Inflammatory macrophage treated with lipopolysaccharide for 1 hour (primary cell): ENCODE results near the gene TMCC1.
A peak's percentile ranks its signal among the peaks of the same experiment; 100 is the strongest.
"Not testable (repeated sequence)": the region's sequence is repeated elsewhere in the genome, so short reads cannot be mapped to it uniquely, and the experiment has no call there.

ENCODE experiments used
- DNase-seq, 2 donors: peaks; one replicate each; pipeline ENCODE4 v3.0.0-alpha.2; 2020 to 2022

Gene TMCC1

DNA sequence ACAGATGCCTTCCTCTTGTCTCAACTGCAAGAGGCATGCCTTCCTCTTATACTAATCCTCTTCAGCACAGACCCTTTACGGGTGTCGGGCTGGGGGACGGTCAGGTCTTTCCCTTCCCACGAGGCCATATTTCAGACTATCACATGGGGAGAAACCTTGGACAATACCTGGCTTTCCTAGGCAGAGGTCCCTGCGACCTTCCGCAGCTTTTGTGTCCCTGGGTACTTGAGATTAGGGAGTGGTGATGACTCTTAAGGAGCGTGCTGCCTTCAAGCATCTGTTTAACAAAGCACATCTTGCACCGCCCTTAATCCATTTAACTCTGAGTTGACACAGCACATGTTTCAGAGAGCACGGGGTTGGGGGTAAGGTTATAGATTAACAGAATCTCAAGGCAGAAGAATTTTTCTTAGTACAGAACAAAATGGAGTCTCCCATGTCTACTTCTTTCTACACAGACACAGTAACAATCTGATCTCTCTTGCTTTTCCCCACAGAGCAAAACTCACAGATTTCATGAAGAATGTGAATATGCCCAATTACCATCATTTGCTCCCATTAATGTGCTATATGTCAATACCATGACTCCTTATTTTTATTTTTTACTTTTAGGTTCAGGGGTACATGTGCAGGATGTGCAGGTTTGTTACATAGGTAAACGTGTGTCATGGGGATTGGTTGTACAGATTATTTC, 251.8 kb downstream of the TMCC1 start:
- not testable (repeated sequence) for DNase-seq

GRCh38 chr3:129640985-129641384, 252.5 kb downstream of the TMCC1 start:
- not testable (repeated sequence) for DNase-seq

DNA sequence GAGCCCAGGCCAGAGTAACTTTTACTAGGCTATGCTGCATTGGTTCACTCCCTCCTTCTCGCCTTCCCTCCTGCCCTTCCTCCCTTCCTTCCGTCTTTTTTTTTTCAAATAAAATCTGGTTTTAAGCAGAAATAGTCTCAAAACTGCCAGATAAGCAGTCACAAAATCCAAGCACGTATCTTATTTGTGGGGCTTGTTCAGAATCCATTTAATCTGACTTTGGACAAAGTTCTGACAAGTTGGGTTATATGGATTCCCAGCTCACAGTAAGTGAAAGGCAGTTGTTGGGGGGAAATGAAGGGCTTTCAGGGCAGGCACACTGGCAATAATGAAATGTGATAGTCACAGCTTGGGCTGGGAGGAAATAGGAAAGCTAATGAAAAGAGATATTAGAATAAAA, 255.0 kb downstream of the TMCC1 start:
- DNase-seq, result no peak

- no peak for DNase-seq
These were observed 257.4 kb downstream of the TMCC1 start for GRCh38 chr3:129636082-129636481.

DNA sequence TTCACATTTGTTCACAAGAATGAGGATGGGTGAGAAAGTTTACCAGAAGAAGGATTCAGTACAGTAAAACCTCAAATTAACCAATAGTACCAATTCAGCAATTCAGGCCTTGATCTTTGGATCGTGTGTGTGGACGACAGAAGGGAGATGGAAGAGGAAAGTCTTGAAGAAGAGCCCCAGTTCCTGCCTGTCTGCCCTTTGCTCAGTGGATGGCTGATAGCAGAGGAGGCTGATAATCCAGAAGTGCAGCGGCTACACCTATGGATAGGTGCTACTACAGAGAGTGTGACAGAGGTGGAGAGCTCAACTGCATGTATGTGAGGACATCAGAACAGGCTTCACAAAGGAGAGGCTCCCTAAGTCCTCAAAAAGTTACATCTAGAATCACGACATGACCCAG, 257.9 kb downstream of the TMCC1 start:
- DNase-seq, result no peak

DNA sequence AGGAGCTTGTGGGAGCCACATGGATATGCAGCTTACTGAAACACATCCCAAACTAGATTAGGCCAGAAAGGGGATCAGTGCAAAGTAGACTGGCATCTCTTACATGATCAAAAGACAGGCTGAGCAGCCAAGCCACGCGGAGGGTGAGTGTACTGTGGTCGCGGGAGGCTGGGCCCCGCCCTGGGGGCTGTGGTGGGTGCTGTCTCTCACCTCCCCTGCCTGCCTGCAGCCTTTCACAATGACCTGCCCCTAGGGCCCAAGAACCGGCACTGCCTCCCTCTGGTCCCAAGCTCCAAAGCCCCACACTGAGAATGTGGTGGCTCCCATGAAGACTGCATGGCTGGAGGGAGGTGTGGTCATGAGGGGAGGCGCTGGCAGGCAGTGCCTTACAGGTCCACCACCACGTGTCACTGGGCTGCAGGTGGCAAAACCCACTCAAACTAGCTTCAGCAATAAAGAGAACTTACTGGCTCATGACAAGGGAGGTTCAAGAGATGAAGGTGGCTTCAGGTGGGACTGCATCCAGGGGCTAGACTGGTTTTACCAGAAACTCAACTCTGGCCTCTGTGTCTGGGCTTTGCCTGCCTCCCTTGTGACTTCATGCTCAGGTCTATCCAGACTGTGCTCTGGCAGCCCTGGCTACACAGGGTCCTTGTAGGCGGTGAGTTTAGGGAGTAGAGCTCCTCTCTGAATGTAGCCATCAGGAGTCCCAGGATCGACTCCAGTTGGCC, 259.6 kb downstream of the TMCC1 start:
- DNase-seq, result no peak

- no peak for DNase-seq
These were observed 260.5 kb downstream of the TMCC1 start for GRCh38 chr3:129632977-129633376.

DNA sequence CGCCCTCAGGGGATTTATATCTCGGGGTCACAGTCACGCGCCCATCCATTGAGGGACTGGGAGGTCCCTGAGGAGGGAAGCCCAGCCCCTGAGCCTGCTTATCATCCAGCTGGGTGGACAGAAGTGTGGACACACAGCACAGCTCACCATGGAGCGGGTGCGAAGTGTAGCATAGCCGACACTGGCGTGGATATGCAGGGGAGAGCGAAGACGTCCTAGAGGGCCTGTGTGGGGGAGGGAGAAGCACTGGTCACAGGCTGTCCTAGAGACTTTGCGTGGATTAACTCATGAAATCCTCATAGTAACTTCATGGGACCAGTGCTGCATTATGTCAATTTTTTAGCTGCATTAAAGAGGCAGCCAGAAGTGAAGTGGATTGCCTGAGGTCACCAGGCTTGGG, 261.0 kb downstream of the TMCC1 start:
- DNase-seq, result no peak

- no peak for DNase-seq
These were observed 261.5 kb downstream of the TMCC1 start for GRCh38 chr3:129632056-129632455.

GRCh38 chr3:129629011-129629410, 264.5 kb downstream of the TMCC1 start:
- DNase-seq, result no peak

GRCh38 chr3:129628169-129628522, 265.4 kb downstream of the TMCC1 start:
- DNase-seq, result no peak

- peak; percentile 80 to 91 for DNase-seq
These were observed 266.0 kb downstream of the TMCC1 start for GRCh38 chr3:129627350-129628168.

DNA sequence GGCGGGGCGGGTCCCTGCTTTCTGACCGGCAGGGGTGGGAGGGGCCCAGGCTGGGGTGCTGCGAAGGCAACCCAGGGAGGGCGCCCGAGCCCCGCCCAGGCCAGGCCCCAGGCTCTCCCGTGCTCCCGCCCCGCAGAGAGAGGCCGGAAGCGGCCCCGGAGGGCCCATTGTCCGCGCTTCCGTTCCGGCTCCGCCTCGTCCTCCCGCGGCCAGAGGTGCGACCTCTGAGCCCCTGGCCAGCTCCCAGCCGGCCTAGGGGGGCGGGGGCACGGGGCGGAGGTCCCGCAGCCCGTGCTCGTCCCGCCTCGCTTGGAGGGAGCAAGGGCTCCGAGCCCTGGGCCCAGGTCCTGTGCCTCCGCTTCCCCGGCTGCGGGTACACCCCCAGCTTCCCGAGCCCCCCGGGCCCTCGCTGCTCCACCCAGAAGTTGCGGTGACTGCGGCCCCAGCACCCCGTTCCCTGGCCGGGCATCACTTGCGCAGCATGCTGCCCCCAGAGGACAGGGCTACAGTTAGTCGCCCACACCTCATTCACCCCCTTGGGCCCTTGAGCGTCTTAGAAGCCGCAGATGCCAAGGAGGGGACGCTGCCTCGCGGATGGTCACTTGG, 266.7 kb downstream of the TMCC1 start:
- DNase-seq, result peak; percentile 89 to 92

GRCh38 chr3:129625072-129625874, 268.2 kb downstream of the TMCC1 start:
- DNase-seq, result peak; percentile 56 to 92

DNA sequence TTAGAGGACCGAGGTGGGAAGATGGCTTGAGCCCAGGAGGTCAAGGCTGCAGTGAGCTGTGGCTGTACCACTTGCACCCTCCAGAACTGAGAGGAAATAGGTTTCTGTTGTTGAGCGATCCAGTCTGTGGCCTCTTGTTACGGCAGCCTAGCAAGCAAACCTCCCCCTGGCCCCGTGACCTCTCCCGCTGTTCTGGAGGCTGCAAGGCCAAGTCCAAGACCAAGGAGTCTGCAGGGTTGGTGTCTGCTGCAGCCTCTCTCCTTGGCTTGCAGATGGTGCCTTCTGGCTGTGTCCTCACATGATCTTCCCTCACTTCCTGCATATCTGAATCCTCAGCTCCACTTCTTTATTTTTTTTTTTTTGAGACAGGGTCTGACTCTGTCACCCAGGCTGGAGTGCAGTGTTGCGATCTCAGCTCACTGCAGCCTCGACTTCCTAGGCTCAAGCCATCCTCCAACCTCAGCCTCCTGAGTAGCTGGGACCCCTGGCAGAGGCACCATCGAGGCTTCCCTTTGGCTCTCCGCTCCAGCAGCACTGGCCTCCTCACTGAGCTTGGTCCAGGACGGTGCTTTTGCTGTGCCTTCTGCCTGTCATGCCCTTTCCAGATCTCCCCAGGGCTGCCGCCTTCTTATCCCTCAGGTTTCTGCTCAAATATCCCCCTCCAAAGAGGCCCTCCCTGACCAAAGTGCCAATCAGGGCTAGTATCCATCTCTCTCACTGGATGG, 269.0 kb downstream of the TMCC1 start:
- DNase-seq, result peak; percentile 26 to 67

GRCh38 chr3:129623447-129624118, 269.9 kb downstream of the TMCC1 start:
- no peak for DNase-seq

DNA sequence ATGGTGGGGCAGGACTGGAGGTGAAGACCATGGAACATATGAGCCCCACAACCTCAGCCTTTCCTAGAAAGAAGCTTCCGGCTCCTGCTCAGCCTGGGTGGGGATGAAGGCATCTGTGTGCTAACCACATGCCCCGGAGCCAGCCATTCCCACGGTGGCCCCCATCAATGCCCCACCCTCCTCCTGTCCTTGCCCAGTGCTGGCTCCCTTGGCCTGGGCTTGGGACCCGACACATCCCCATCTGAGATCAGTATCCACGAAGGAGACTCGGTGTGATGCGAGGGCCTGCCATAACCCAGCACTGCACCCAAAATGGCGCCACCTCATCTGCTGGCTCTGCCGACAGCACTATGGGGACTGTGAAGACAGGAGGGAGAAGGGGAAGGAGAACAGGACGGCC, 270.6 kb downstream of the TMCC1 start:
- no peak for DNase-seq

DNA sequence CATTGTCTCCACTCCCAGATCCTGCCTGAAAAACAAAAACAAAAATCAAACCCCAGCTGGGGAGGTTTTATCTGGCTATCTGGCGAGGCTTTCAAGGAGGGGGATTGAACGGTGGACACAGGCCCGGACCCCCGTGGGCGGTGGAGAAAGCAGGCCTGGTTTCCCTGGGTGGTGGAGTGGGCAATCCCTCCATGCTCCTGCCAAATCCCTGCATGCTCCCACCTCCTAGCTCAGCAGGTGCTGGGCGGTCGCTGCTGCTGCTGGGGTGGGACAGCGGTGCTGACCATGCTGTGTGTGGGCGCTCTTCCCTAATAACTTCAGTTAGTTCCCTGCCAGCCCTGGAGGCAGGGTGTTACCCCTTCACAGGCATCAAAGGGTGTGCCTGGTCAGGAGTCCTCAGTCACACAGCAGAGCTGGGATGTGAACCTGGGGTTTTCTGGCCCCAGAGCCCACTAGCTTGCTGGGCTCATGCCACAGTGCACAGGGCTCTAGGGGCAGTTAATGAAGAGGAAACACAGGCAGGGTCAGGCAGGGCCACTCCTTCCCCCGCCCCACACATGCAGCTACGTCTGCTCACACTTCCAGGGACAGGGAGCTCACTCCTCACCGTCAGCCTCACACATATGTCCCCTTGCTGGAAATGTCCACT, 271.2 kb downstream of the TMCC1 start:
- peak; percentile 38 to 80 for DNase-seq

DNA sequence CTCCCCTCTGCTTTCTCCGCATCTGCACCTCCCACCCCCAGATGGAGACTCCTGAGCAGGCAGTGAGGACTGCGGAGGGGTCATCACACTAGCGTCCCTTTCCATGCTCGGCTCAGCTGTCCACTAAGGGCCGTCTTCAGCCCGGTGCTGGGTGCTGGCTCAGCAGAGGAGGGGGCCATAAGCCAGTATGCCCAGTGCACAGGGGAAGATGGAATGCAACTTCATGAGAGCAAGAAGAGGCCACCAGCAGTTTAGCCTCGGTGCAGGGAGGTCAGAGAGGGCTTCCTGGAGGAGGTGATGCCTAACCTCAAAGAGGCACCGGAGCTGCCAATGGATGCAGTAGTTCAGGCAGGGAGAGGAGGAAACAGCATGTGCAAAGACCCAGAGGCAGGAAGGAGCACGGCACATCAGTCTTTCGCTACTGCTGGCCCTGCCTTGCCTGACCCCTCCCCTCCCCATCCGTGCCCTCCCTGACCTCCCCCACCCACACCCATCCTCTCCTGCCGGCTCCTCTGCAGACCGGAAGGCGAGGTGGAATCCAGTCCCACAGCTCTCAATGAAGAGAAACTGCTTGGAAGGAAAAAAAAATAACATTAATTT, 271.8 kb downstream of the TMCC1 start:
- DNase-seq, result no peak
